SU-DHL-6 (cell line): Measurements from ENCODE around the gene SRCAP.

ENCODE experiments used
- CTCF ChIP-seq: fragments of 200-600 bp; sonication (generic); IDR thresholded peaks from one replicate; pipeline ENCODE4 v1.5.1; 2017; ENCODE audit warnings: antibody characterized with exemption, mild to moderate bottlenecking, low read length, moderate library complexity; ENCODE audit not compliant: insufficient read depth, poor library complexity, severe bottlenecking
- EZH2phosphoT487 ChIP-seq: fragments of 200-600 bp; sonication (generic), shearing (Covaris generic); conservative IDR thresholded peaks from 2 replicates; pipeline ENCODE4 v1.6.1; 2018; ENCODE audit warnings: mild to moderate bottlenecking, antibody characterized with exemption, low read length, moderate library complexity, mixed read lengths

GRCh38 chr16:30775392-30776188 lies 76.6 kb downstream of the SRCAP start:
- TF ChIP-seq CTCF (no peak), EZH2phosphoT487 (no peak)
